Measurements from ENCODE around the gene PEMT.

PEMT gene

DNA sequence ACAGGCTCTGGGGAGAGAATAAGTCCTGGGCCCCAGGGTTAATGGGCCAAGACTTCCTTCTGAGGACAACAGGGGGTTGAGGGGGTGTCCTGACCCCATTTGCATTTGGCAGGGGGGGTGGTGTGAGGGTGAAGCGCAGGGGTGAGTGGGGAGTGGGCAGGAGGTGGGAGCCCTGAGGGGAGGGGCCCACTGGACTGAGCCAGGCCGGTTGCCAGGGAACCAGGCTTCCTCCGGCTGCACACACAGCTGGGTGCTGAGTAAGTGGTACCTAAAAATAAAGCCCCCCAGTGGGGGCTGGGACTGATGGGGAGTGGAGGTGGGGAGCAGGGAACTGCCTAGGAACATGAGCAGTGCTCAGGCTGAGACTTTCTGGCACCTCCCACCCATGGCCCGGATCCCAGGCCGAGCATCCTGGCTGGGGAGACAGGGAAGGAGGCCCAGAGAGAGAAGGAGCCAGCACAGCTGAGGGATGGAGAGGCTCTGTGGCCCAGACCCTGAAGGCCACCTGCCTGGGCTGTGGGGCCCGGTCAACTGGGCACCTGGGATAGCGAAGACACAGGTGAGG lies 87.9 kb downstream of the PEMT start:
- no peak for DNase-seq (ENCODE audit: low read depth in 1 of 2, low spot score in 1 of 2)

DNA sequence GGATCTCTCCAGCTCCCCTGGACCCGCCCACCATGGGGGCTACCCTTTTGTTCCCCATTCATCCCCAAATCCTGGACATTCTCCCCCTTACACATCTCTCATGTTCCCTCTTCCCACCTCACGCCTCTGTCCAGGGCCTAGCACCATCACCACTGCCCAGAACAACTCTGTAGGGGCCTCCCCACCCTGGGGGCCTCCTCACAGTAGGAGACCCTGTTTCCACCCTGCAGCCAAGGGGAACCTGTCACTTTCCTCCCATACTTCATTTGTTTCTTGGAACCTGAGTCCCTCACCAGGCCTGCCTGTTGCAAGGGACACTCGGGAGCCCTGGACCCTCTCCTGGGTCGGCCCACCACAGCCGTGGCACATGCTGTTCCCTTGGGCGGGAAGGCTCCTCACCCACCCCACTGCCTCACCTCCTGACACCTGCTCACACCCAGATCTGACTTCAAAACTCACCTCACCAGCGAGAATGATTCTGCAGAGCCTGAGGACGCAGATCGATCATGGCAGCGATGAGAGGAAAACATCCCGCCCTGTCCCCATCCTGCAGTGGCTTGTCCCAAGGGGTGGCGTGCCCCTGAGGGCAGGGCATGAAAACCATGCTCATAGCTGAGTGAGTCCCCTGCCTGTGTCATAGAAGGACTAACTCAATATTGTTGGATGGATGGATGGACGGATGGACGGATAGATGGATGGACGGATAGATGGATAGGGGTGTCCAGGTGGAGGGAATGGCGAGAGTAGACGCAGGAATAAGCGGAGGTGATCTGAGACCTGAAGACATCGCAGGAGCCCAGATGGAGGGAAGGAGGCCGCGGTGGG lies 88.6 kb downstream of the PEMT start:
- no peak for DNase-seq (ENCODE audit: low read depth in 1 of 2, low spot score in 1 of 2)

DNA sequence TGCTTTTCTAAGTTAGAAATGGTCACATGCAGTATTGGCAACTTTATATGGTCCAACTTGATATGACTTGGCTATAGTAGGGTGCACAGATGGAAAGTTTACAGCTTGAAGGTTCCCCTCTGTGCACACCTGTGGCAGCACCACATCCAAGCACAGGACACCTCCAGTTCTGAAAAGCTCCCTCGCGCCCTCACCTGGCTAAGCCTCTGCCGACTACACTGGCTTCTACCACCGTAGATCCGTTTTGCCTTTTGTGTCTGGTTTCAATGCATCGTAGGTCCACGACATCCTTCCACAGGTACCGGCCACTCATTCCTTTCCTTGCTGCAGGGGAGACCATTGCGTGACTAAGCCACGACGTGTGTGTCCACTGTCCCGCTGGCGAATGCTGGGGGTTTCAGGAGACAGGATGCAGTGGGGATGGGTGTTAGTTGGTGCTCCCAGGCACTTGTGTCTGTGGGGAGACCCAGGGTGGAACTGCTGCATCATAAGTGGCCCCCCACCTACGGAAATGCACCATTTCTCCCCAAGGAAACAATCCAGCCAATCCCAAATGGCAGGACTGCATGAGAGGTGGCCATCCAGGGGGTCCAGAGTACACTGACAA lies 90.4 kb downstream of the PEMT start:
- no peak for DNase-seq (ENCODE audit: low read depth in 1 of 2, low spot score in 1 of 2)

DNA sequence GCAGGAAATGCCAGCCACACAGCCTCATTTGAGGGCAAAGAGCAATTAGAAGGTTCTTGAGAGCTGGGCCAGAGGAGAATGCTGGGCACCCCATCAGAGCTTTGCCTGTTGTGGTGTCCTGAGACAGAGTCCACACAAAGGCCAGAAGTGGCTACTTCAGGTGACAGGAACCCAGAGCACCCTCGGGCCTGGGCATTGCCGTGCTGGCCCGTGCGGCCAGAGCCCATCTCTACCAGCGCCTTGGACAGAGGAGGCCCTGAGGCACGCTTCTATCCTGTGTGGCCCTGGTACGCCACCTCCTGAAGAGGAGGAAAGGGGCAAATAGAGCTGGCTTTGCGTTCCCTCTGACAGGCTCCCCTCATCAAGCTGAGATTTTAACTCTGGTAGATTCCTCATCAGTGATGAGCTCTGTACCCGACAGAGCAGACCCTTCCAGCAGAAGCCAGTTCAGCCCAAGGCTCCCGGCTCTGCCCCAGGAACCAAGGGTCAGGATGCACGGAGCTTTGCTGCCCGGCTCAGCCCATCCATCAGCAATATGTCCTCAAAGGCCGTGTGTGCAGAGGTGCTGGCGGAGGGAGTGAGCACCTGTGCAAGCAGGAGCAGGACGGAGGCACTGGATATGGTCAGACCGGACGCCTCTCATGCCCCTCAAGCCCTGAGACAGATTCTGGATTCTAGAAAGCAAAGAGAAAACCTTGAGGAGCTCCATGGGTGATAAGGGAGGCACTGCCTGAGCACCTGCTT lies 91.9 kb downstream of the PEMT start:
- no peak for DNase-seq (ENCODE audit: low read depth in 1 of 2, low spot score in 1 of 2)

DNA sequence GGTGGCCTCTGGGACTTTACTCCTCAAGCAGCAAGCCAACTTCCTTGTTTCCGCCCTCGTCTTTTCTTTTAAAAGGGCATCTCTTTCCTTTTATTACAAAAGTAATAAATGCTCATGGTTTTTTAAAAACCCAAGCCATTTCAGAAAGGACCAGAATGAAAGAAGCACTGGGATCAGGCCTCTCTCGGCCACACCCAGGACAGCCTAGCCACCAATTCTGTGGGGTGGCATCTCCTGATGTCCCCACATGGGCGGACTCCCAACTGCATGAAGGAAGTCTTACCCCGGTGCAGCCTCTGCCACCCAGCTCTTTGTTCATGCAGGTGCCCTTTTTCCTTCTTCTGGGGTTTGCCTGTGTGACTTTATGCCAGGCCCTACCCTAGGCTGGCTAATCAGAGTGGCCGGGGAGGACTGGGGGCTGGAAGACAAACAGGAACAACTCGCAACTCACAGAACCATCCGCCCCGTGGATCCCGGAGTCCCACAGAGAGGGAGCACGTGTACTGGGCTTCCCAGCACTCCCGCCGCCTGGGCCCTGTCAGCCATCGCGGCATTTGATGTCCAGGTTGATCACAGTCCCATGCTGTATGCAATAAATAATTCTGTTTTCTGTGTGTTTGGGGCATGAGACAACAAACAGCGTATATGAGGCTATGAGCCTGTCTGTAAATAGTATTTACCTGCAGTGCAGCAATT lies 92.8 kb downstream of the PEMT start:
- no peak for DNase-seq (ENCODE audit: low read depth in 1 of 2, low spot score in 1 of 2)

DNA sequence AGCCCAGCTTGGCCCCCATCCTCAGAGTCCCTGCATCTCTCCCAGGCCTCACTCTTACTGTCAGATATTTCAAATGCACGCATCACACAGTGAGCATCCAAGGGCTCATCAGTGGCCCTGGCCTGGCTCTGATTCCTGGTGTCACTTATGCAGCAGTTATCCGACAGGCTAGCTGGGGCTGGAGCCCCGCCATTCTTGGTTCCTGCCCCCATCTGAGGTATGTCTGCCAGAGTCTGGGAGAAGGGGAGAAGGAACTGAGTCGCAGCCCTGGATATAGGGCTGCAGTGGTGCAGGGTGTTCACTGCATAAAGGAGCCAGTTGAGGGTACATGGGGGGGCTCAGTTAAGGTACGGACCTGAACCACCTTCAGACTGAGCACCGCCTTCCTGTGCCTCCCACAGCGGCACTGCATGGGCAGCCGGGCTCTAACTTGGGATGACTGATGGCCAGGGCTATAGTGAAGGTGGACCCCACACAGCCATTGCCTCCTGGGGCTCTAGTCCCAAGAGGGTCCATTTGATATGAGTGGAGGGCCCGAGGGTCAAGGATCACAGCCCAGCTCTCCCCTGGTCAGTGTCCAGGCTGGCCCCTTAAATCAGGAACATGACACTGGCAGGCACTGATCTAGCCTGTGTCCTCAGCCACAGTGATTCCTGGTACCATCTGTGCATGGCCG lies 93.5 kb downstream of the PEMT start:
- DNase-seq (ENCODE audit: low read depth in 1 of 2, low spot score in 1 of 2), result no peak

DNA sequence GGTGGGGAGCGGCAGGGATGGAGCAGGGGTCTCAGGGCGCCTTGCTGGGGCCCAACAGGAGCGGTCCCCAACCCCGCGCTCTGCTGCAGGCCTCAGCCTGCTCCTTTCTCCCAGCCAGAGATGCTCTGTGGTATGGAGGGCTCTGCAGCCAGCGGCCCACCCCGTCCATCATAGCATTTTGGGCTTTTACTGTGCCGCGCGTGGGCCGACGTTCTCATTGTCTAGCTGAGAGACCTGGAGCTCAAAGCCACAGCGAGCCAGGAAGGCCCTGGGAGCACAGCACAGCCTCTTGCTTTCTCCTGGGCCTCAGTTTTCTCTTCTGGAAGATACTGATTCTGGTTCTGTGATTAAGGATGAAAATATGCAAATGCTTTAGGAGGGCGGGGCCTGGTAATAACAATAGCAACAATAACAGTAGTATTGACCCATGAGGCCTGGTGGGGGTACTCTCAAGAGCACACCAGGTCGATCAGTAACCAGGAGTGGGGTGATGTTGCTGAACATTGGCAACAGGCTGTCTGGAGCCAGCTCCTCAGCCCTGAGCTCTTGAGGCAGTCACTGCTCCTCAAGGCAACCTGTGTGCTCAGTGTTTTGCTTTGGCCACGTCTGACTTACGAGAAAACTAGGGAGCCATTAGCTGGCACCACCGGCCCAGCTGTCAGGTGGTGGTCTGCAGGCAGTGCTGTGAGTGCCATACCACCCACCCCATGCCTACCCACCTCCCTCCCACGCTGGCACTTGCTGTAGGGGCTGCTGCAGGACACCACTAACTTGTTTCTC lies 94.3 kb downstream of the PEMT start:
- DNase-seq (ENCODE audit: low read depth in 1 of 2, low spot score in 1 of 2), result no peak

DNA sequence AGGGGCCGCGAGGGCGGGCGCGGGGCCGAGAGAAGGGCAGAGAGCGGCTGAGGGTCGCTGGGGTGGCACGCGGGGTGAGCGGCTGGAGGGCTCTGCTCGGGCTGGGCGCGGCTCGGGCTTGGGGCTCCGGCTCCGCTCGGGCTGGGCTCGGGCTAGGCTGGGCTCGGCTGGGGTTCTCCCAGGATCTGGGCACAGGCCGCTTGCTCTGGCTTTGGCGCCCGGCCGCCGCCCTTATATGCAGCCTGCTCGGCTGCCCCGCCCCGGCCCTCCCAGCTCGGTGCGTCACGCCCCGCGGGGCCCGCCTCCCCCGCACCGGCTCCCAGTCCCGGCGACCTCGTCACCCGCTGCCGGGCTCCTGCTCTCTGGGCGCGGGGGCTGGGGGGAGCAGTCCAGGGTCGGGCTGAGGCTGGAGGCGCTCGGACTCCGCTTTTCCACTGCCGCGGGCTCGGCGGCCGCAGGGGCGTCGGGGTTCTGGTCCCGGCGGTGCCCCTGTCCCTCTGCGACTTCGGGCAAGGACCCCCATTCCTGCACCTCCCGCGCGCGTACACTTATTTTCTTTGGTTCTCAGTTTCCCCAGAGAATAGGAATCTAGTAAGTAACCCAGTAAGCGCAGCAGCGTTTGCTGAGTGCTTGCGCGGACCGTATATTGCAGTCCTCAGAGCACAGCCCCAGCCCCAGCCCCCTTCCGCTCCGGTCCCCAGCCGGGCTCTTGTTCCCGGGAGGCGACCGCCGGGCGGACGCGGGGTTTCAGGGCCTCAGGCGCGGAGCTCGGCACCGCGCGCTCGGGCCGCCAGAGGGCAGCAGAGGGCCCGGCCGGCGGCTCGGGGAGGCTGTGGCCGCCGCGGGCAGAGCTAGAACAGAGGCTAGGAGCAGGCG lies 95.1 kb downstream of the PEMT start, which contains the start of gene RASD1:
TSS of gene RASD1 (minus strand) at position 207 of the 876 bp plus-strand sequence. CDS start 214 bp downstream, outside the sequence.
- DNase-seq (ENCODE audit: low read depth in 1 of 2, low spot score in 1 of 2), result peak; percentile 54 to 71

DNA sequence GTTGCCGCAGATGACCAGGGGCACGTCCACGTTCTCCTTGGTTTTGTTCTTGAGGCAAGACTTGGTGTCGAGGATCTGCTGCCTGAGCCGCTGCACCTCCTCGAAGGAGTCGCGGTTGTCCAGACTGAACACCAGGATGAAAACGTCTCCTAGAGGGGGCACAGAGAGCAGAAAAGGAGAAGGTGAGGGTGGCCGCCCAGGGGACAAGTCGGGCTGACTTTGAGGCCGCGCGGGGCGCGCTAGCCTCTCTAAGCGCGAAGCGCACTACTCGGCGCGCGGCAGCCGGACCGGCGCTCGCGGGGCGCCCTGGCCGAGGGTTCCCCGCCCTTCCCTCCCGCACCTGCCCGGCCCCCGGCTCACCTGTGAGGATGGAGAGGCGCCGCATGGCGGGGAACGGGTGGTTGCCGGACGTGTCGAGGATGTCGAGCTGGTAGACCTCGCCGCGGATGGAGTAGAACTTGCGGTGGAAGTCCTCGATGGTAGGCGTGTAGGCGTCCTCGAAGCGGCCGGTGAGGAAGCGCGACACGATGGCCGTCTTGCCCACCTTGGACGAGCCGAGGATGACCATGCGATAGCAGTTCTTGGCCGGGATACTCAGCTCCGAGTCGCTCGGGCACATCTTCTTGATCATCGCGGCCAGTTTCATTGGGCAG lies 95.8 kb downstream of the PEMT start:
- DNase-seq (ENCODE audit: low read depth in 1 of 2, low spot score in 1 of 2), result no peak

DNA sequence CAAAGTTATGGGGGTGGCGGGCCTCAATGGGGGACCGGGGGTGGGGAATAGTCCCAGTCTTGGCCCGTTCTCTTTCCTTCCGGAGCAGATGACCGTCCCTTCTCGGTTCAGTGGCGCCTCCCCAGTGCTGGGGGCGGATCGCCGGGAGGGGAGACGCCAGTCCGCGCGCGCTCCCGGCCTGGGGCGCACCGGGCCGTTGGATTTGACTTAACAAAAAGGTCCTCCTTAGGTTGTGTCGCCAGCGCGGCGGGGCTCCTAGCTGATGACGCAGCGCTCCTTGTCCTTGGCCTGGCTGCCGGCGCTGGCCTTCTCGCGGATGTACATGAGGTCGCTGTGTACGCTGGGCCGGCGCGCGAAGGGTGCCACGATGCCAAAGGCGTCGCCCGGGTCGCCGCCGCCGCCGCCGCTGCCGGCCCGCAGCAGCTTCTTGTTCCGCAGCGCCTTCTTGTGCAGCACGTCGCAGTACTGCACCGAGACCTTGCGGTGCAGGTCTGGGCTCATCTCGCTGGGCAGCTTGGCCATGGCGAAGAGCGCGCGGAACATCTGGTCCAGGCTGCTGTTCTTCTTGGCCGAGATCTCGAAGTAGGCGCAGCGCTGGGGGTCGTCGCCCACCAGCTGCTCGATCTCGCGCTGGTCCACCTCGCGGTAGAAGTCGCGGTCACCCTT lies 96.5 kb downstream of the PEMT start:
- no peak for DNase-seq (ENCODE audit: low read depth in 1 of 2, low spot score in 1 of 2)

DNA sequence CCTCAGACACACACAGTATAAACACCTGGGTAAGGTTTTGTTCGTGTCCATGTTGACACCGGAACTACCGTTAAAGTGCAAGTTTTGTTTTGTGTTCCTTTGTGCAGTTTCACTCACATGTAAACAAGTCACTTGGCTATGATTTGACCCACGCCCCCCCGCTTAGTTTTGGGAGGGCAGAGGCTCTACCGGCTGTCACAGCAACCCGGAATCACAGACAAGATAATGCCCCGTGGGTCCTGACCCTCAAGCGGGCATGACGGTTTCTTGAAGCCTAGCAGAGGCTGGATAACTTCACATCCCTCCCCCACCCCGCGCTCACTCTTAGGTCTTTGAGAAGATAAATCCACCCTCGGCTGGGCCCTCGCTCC lies 97.0 kb downstream of the PEMT start:
- no peak for DNase-seq (ENCODE audit: low read depth in 1 of 2, low spot score in 1 of 2)

DNA sequence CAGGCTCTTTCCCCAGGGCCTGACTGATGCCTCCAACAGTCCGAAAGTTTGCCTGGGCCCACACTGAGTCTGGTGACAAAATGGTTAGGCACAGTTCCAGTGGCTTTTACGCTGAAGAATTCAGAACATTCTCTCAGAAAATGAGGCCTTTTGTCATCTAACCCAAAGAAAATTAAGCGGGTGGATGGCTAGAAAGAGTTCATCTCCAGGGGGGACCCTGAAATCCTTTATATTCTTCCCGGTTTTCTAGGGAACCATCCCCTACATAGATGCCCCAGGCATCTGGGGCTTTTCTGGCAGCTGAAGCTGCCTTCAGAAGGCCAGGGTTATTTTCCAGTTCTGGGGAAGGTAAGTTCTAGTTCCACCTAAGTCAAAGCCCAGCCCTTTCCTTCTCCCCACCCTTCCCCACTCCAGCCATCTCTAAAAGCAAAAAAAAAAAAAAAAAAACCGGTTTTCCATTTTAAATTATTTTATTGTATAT lies 97.5 kb downstream of the PEMT start:
- no peak for DNase-seq (ENCODE audit: low read depth in 1 of 2, low spot score in 1 of 2)

DNA sequence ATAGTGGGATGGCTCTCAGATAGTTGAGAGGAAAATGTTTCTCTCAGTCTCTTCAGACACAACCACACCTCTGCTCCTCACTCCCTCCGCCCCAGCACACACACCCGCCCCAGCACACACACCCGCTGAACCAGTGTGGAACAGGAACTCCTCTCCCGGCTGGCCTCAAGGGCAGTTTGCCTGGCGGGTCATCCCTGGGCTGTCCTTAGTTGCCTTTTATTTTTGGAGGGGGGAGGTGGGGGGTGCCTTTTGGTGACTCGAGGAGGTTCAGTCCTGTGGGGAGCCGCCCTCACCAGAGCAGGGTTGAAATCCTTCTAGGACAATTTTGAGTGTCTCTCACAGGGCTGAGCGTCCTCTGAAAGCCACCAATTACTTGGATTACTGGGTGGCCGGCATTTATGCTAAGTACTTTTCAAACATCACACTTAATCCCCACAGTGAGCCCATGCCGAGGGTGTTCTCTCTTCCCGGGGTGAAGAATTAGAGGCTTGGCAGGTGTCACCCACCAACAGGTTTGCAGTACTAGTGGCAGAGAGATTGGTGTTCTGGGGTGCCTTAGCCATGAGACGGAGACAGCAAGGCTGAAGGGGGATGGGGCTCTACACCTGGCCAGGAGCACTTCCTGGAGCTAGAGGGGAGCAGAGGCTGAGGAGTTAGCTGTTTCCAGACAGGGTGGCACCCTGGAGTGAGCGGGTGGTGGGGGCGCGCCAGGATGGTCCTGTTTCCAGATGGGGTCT lies 98.1 kb downstream of the PEMT start:
- DNase-seq (ENCODE audit: low read depth in 1 of 2, low spot score in 1 of 2), result no peak

DNA sequence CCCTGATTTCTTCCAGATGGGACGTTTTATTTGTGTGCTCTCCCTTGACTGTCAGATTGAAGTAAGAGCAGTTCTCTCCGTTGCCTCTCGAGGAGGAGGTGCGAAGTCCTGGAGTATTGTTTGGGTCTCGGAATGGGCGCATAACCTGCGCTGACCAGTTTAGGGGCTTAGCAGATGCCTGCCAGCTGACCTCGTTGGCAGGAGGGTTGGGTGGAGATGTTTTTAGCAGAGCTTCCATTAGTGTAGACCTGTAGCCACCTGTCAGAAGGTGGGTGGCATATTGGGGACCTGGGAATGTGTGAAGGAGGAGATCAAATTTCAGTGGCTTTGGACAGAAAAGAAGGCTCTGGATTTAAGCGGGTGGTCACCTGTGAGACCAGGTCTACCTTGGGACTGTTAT lies 98.9 kb downstream of the PEMT start:
- no peak for DNase-seq (ENCODE audit: low read depth in 1 of 2, low spot score in 1 of 2)

DNA sequence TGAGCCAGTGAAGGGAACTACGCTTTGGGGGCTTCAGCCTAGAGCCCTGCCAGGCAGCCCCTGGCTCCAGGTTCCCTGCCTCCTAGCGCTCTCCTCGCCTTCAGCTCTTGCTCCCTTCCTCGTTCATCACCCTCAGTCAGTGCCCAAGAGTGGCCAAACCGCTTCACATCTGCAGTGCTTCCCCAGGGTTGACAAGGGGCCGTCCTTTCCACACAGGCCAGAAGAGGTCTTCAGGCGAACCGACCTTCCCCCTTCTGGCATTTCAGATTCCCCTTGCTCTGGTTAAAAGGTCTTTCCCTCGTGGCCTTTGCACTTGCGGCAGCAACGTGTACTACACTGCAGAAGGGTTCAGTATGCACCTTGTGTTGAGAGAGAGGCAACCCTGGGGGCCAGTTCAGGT lies 99.4 kb downstream of the PEMT start:
- DNase-seq (ENCODE audit: low read depth in 1 of 2, low spot score in 1 of 2), result no peak

DNA sequence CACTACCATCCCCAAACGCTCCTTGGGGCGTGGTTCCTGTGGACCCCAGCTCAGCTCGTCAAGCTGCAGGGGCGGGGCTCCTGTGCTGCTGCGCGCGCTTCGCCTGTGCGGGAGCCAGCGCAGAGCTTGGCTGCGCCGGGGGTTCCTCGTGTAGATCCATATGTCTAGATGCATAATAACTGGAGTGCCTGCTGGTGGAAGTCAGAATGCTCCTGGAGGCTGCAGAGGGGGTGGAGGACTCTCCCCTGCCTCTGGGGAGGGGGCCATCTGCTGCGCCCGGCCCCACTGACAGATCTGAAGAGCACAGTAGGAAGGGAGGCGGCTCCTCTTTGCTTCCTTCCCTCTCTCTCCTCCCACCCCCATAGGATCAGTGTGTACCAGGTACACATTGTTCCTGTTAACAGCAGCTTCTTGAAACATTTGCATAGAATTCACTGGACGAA lies 99.9 kb downstream of the PEMT start:
- DNase-seq (ENCODE audit: low read depth in 1 of 2, low spot score in 1 of 2), result no peak

DNA sequence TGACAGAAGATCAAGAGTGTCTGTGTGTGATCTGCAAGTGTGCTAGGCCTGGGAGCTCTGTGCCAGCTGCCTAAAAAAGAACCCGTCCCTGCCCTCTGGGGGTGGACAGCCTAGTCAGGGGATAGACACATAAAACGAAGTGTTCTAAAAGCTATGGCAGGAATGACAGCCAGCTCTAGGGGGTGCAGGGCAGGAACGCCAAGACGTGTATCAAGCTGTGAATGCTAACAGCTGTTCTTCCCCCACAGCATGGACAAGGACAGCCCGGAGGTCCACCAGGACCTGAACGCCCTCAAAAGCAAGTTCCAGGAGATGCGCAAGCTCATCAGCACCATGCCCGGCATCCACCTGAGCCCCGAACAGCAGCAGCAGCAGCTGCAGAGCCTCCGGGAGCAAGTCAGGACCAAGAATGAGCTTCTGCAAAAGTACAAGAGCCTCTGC lies 100.5 kb downstream of the PEMT start:
- DNase-seq (ENCODE audit: low read depth in 1 of 2, low spot score in 1 of 2), result no peak

All from activated T-helper 1 cell treated with anti-CD3 and anti-CD28 coated beads, Interleukin-2, amount 50 U/mL, for 16 hours (primary cell).